ENCODE measurements around the gene SCT. TPM values are rescaled to one million over a fixed set of nuclear protein-coding genes. Genes with fewer than 3 reads are reported as not detected.

Gene SCT
- total and polyA plus RNA-seq, 2 of the 4 experiments (the other 2 are of a cell fraction): not detected

GRCh38 chr11:673866-674265 lies 46.9 kb upstream of the SCT start:
- no peak overlapping the region for H3K27ac ChIP-seq (ENCODE audit: insufficient read depth, low read length)

More at GRCh38 chr11:673866-674265, 46.9 kb upstream of the SCT start:
- POLR2A ChIA-PET (ENCODE audit: unreplicated experiment): no interaction called here
- H4K5ac ChIP-seq (ENCODE audit: low read depth, low read length): no peak overlapping the region
- no peak overlapping the region for H2AK5ac ChIP-seq (ENCODE audit: low read depth, low read length)
- no peaks in the 10 kb centered on the region for H3K4me1 ChIP-seq (ENCODE audit: control insufficient read depth, insufficient read depth, low read length)
- H3K4me2 ChIP-seq (ENCODE audit: low read depth, low read length): no peak overlapping the region
- H4K20me1 ChIP-seq (ENCODE audit: insufficient read depth, low read length): no peaks in the 10 kb centered on the region; the same call in none of the 2 replicates
- no peak overlapping the region for H4K8ac ChIP-seq (ENCODE audit: low read depth in 2 of 2, low read length in 2 of 2)
- H3K4me3 ChIP-seq (ENCODE audit: insufficient read depth, low read depth, low read length): no peak overlapping the region
- no peak overlapping the region for H2BK120ac ChIP-seq (ENCODE audit: low read depth, low read length)
- dilution Hi-C loops (cut with HindIII; ENCODE audit: low sequenced_read_pairs, unreplicated experiment): no loop called here
- H4K91ac ChIP-seq (ENCODE audit: insufficient read depth, low read depth, low read length): no peak overlapping the region
- no peak overlapping the region for H2AFZ ChIP-seq (replicated peaks; ENCODE audit: low read length, poor library complexity)
- TF ChIP-seq CEBPB (IDR thresholded peaks at IDR 0.05; ENCODE audit: low read depth, low read length) (no peak), MAZ (IDR thresholded peaks at IDR 0.05; ENCODE audit: borderline replicate concordance, low read depth, low read length) (no peak), BHLHE40 (IDR thresholded peaks at IDR 0.05; ENCODE audit: low read depth, low read length) (no peak), RFX5 (IDR thresholded peaks at IDR 0.05; ENCODE audit: low read depth, low read length) (no peak), POLR2A (IDR thresholded peaks at IDR 0.05; ENCODE audit: low read depth, low read length) (no peak), MAFK (IDR thresholded peaks at IDR 0.05; ENCODE audit: low read depth, low read length) (no peak), MXI1 (IDR thresholded peaks at IDR 0.05; ENCODE audit: borderline replicate concordance, low read depth, low read length) (no peak), RAD21 (IDR thresholded peaks at IDR 0.05; ENCODE audit: low read length) (no peak), FOS (IDR thresholded peaks at IDR 0.05; ENCODE audit: low read depth, low read length) (no peak), NFE2L2 (IDR thresholded peaks at IDR 0.05; ENCODE audit: low read depth, low read length) (no peak), SMC3 (IDR thresholded peaks at IDR 0.05; ENCODE audit: low read depth, low read length) (no peak), CTCF (conservative IDR thresholded peaks at IDR 0.05; ENCODE audit: low read depth, low read length) (no peak)
- TF ChIP-seq, protein P1, sequence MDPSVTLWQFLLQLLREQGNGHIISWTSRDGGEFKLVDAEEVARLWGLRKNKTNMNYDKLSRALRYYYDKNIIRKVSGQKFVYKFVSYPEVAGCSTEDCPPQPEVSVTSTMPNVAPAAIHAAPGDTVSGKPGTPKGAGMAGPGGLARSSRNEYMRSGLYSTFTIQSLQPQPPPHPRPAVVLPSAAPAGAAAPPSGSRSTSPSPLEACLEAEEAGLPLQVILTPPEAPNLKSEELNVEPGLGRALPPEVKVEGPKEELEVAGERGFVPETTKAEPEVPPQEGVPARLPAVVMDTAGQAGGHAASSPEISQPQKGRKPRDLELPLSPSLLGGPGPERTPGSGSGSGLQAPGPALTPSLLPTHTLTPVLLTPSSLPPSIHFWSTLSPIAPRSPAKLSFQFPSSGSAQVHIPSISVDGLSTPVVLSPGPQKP (IDR thresholded peaks at IDR 0.05; ENCODE audit: borderline replicate concordance, low read depth, low read length): no peak
- TF ChIP-seq, protein P2, sequence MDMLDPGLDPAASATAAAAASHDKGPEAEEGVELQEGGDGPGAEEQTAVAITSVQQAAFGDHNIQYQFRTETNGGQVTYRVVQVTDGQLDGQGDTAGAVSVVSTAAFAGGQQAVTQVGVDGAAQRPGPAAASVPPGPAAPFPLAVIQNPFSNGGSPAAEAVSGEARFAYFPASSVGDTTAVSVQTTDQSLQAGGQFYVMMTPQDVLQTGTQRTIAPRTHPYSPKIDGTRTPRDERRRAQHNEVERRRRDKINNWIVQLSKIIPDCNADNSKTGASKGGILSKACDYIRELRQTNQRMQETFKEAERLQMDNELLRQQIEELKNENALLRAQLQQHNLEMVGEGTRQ (IDR thresholded peaks at IDR 0.05; ENCODE audit: low read depth, low read length): no peak
- no peak overlapping the region for H2AK9ac ChIP-seq (replicated peaks; ENCODE audit: low read depth, low read length, poor library complexity)
- DNase-seq: no peak
- no peaks in the 10 kb centered on the region for H3K9me3 ChIP-seq (ENCODE audit: control insufficient read depth, insufficient read depth, low read length)
- BruUV-seq (replicated peaks): no TSS peak
- H3K36me3 ChIP-seq (ENCODE audit: control insufficient read depth, insufficient read depth, low read length): peaks cover 33% of the 10 kb centered on the region
- no peaks in the 10 kb centered on the region; a peak in 2 of 4 replicates for H3K79me1 ChIP-seq (ENCODE audit: low read depth in 1 of 2, low read length in 2 of 2)
- in situ Hi-C loops (cut with MboI; ENCODE audit: low sequenced_read_pairs): no loop called here
- no peak overlapping the region for H3K18ac ChIP-seq (ENCODE audit: low read depth, low read length)
- H2BK20ac ChIP-seq (ENCODE audit: low read depth, low read length): no peak overlapping the region
- no peak overlapping the region for H3K56ac ChIP-seq (ENCODE audit: extremely low read depth, insufficient read depth, low read length)
- no peak overlapping the region for H2BK15ac ChIP-seq (ENCODE audit: low read depth, low read length)
- 0 out of 2 replicates have a peak, but pooled peaks cover 2% of the 10 kb centered on the region for H3K9me1 ChIP-seq (ENCODE audit: insufficient read depth, low read length)
- no peak overlapping the region for H3K9ac ChIP-seq (ENCODE audit: low read depth, low read length)
- no peak overlapping the region for H2BK5ac ChIP-seq (ENCODE audit: low read depth, low read length, poor library complexity, severe bottlenecking)
- no peak for ATAC-seq (ENCODE audit: low read depth)
- H3K4ac ChIP-seq (ENCODE audit: low read depth, low read length): no peak overlapping the region
- CTCF ChIA-PET: no interaction called here
- H3K14ac ChIP-seq (replicated peaks; ENCODE audit: low read depth, low read length): no peak overlapping the region
- no peak overlapping the region for H3K23ac ChIP-seq (ENCODE audit: low read depth, low read length)
- no peaks in the 10 kb centered on the region for H3K27me3 ChIP-seq (ENCODE audit: control insufficient read depth, insufficient read depth, low read length)
- 100% methylated on average over 1 of the region's 8 CpGs; no CpG with 5 or more reads in 1 of the 2 experiments for WGBS, 2 experiments (ENCODE audit: extremely low coverage in 2 of 2, insufficient read length in 1 of 2)
- intact Hi-C loops (cut with micrococcal nuclease): no loop called here

Data from IMR-90 (cell line).